GM23338 (cell line): ENCODE measurements around the gene PNPLA8.

ENCODE experiments used
- CREB1 ChIP-seq: fragments of 250-450 bp; sonication (Bioruptor Pico); IDR thresholded peaks from 2 replicates; pipeline ENCODE4 v1.5.0; 2020; ENCODE audit warnings: low read depth, mild to moderate bottlenecking, moderate library complexity
- EZH2 ChIP-seq: fragments of 200-600 bp; sonication (generic); IDR thresholded peaks from one replicate; pipeline ENCODE4 v1.8.0; 2017; ENCODE audit warnings: antibody characterized with exemption, mild to moderate bottlenecking, low read depth; ENCODE audit not compliant: unreplicated experiment
- EZH2phosphoT487 ChIP-seq: fragments of 200-600 bp; sonication (generic); IDR thresholded peaks from one replicate; pipeline ENCODE4 v1.8.1; 2018; ENCODE audit warnings: antibody characterized with exemption; ENCODE audit not compliant: unreplicated experiment
- JUNB ChIP-seq: IDR thresholded peaks from one replicate; pipeline ENCODE4 v1.6.1; 2016; ENCODE audit warnings: antibody characterized with exemption; ENCODE audit not compliant: unreplicated experiment
- POLR2AphosphoS5 ChIP-seq: IDR thresholded peaks from 2 replicates; pipeline ENCODE4 v1.6.1; 2016; ENCODE audit warnings: antibody characterized with exemption, low read depth
- TF ChIP-seq, protein P1 (sequence below), 2 experiments: fragments of 200-600 bp in 1 of 2; sonication (generic) in 1 of 2; conservative IDR thresholded peaks; 2 replicates each; pipeline versions ENCODE4 v1.5.1 to v1.6.1; 2016 to 2017; ENCODE audit warnings: antibody characterized with exemption in 2 of 2, low read depth in 2 of 2, mild to moderate bottlenecking in 2 of 2, moderate library complexity in 1 of 2
- TF ChIP-seq, protein P2 (sequence below): IDR thresholded peaks from one replicate; pipeline ENCODE4 v1.6.1; 2018; ENCODE audit warnings: antibody characterized with exemption; ENCODE audit not compliant: unreplicated experiment
- TF ChIP-seq, protein P3 (sequence below): IDR thresholded peaks from 2 replicates; pipeline ENCODE4 v1.6.1; 2016; ENCODE audit warnings: antibody characterized with exemption

- TF ChIP-seq, protein P1, sequence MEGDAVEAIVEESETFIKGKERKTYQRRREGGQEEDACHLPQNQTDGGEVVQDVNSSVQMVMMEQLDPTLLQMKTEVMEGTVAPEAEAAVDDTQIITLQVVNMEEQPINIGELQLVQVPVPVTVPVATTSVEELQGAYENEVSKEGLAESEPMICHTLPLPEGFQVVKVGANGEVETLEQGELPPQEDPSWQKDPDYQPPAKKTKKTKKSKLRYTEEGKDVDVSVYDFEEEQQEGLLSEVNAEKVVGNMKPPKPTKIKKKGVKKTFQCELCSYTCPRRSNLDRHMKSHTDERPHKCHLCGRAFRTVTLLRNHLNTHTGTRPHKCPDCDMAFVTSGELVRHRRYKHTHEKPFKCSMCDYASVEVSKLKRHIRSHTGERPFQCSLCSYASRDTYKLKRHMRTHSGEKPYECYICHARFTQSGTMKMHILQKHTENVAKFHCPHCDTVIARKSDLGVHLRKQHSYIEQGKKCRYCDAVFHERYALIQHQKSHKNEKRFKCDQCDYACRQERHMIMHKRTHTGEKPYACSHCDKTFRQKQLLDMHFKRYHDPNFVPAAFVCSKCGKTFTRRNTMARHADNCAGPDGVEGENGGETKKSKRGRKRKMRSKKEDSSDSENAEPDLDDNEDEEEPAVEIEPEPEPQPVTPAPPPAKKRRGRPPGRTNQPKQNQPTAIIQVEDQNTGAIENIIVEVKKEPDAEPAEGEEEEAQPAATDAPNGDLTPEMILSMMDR (conservative IDR thresholded peaks at IDR 0.05; ENCODE audit: low read depth in 2 of 2), result no peak
- TF ChIP-seq, protein P2, sequence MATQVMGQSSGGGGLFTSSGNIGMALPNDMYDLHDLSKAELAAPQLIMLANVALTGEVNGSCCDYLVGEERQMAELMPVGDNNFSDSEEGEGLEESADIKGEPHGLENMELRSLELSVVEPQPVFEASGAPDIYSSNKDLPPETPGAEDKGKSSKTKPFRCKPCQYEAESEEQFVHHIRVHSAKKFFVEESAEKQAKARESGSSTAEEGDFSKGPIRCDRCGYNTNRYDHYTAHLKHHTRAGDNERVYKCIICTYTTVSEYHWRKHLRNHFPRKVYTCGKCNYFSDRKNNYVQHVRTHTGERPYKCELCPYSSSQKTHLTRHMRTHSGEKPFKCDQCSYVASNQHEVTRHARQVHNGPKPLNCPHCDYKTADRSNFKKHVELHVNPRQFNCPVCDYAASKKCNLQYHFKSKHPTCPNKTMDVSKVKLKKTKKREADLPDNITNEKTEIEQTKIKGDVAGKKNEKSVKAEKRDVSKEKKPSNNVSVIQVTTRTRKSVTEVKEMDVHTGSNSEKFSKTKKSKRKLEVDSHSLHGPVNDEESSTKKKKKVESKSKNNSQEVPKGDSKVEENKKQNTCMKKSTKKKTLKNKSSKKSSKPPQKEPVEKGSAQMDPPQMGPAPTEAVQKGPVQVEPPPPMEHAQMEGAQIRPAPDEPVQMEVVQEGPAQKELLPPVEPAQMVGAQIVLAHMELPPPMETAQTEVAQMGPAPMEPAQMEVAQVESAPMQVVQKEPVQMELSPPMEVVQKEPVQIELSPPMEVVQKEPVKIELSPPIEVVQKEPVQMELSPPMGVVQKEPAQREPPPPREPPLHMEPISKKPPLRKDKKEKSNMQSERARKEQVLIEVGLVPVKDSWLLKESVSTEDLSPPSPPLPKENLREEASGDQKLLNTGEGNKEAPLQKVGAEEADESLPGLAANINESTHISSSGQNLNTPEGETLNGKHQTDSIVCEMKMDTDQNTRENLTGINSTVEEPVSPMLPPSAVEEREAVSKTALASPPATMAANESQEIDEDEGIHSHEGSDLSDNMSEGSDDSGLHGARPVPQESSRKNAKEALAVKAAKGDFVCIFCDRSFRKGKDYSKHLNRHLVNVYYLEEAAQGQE, result no peak
- TF ChIP-seq POLR2AphosphoS5 (no peak), JUNB (no peak), EZH2 (no peak), EZH2phosphoT487 (no peak), CREB1 (CRISPR knock-in tag) (no peak)
- TF ChIP-seq, protein P3, sequence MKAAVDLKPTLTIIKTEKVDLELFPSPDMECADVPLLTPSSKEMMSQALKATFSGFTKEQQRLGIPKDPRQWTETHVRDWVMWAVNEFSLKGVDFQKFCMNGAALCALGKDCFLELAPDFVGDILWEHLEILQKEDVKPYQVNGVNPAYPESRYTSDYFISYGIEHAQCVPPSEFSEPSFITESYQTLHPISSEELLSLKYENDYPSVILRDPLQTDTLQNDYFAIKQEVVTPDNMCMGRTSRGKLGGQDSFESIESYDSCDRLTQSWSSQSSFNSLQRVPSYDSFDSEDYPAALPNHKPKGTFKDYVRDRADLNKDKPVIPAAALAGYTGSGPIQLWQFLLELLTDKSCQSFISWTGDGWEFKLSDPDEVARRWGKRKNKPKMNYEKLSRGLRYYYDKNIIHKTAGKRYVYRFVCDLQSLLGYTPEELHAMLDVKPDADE, result no peak
These were observed 68.1 kb downstream of the PNPLA8 start for GRCh38 chr7:108457871-108458270.
